K562 (cell line): Measurements from ENCODE around the gene UBE2D2. TPM values are rescaled to one million over a fixed set of nuclear protein-coding genes. Genes with fewer than 3 reads are reported as not detected.

ENCODE experiments used
- ARHGAP35 ChIP-seq: fragments of 450-650 bp; IDR thresholded peaks from 2 replicates; pipeline ENCODE4 v1.6.1; 2018; ENCODE audit not compliant: partially characterized antibody
- CTBP1 ChIP-seq: fragments of 450-650 bp; IDR thresholded peaks from 2 replicates; pipeline ENCODE4 v1.6.1; 2016; ENCODE audit warnings: borderline replicate concordance
- ESRRB ChIP-seq: fragments of 250-450 bp; sonication (Bioruptor Pico); IDR thresholded peaks from 2 replicates; pipeline ENCODE4 v1.5.0; 2020; ENCODE audit warnings: mild to moderate bottlenecking, moderate library complexity, borderline replicate concordance
- FUS ChIP-seq: fragments of 200-400 bp; formaldehyde crosslinking; optimal IDR thresholded peaks from 2 replicates; pipeline ENCODE3; 2017; ENCODE audit warnings: low read depth, low read length
- KDM2B ChIP-seq: fragments of 250-450 bp; sonication (Bioruptor Pico); IDR thresholded peaks from 2 replicates; pipeline ENCODE4 v1.8.0; 2021; ENCODE audit warnings: mild to moderate bottlenecking, moderate library complexity
- PHF8 ChIP-seq: fragments of 200-600 bp; sonication (generic); IDR thresholded peaks from 2 replicates; pipeline ENCODE4 v1.6.1; 2012; ENCODE audit warnings: mixed run types, mild to moderate bottlenecking, inconsistent platforms, low read length, moderate library complexity, borderline replicate concordance
- POLR2AphosphoS5 ChIP-seq: IDR thresholded peaks from 2 replicates; pipeline ENCODE4 v1.6.1; 2011; ENCODE audit warnings: mild to moderate bottlenecking, low read depth, low read length, moderate library complexity; ENCODE audit not compliant: control insufficient read depth, insufficient read depth
- PRMT5 ChIP-seq: sonication (generic); formaldehyde crosslinking; IDR thresholded peaks from 2 replicates; pipeline ENCODE4 v1.5.0; 2020; ENCODE audit warnings: missing genetic modification reagents
- RUNX1 ChIP-seq: sonication (generic); IDR thresholded peaks from 2 replicates; pipeline ENCODE4 v1.6.1; 2016; ENCODE audit warnings: antibody characterized with exemption, low read depth
- SAP30 ChIP-seq: fragments of 200-600 bp; sonication (generic); IDR thresholded peaks from 2 replicates; pipeline ENCODE4 v1.6.1; 2012; ENCODE audit warnings: borderline replicate concordance, low read depth, mild to moderate bottlenecking, moderate library complexity, low read length, control low read depth, inconsistent platforms; ENCODE audit not compliant: insufficient read depth, poor library complexity, severe bottlenecking
- ZFP1 ChIP-seq: fragments of 450-650 bp; formaldehyde crosslinking; IDR thresholded peaks from 2 replicates; pipeline ENCODE4 v1.4.0; 2020; ENCODE audit warnings: mild to moderate bottlenecking, mixed read lengths
- ZNF224 ChIP-seq: sonication (generic); formaldehyde crosslinking; IDR thresholded peaks from 2 replicates; pipeline ENCODE4 v1.8.0; 2022; ENCODE audit warnings: mild to moderate bottlenecking, missing genetic modification reagents
- ZNF407 ChIP-seq: fragments of 450-650 bp; IDR thresholded peaks from 2 replicates; pipeline ENCODE4 v1.6.1; 2016; ENCODE audit warnings: low read depth
- ZNF444 ChIP-seq: fragments of 250-450 bp; sonication (Bioruptor Pico); IDR thresholded peaks from 2 replicates; pipeline ENCODE4 v1.4.0; 2020; ENCODE audit warnings: mild to moderate bottlenecking, moderate library complexity
- ZNF518B ChIP-seq: fragments of 250-450 bp; sonication (Bioruptor Pico); IDR thresholded peaks from 2 replicates; pipeline ENCODE4 v1.5.0; 2021; ENCODE audit warnings: mild to moderate bottlenecking, moderate library complexity
- ZNF561 ChIP-seq: fragments of 450-650 bp; formaldehyde crosslinking; conservative IDR thresholded peaks from 2 replicates; pipeline ENCODE4 v1.4.0; 2020; ENCODE audit warnings: mild to moderate bottlenecking, moderate library complexity
- polyA plus RNA-seq, 8 experiments: library from polyadenylated mRNA; depleted of rRNA in 4 of 8; stranded (reverse) in 5 of 8; unstranded in 3 of 8; fragments of >200 nt; fragmentation: Nextera tagmentation in 2 of 8; fragmentation: Illumina TruSeq in 1 of 8; extraction: Ambion mirVana in 2 of 8; extraction: Trizol in 1 of 8; gene quantifications; 2 replicates each; pipeline versions ENCODE4 v1.2.1 to v1.2.3, GENCODE V29; 2011 to 2014; ENCODE audit warnings: inconsistent platforms in 1 of 8, missing spikeins in 1 of 8
- total RNA-seq, 7 experiments: library from RNA; depleted of rRNA in 6 of 7; stranded (reverse); fragments of >200 nt in 6 of 7; fragmentation: Illumina TruSeq in 2 of 7; extraction: Trizol in 2 of 7; gene quantifications; 2 replicates each; pipeline versions ENCODE4 v1.2.1 to v1.2.3, GENCODE V29; 2011 to 2021; ENCODE audit warnings: low replicate concordance in 1 of 7

Gene UBE2D2
- total and polyA plus RNA-seq, 9 of the 15 experiments (the other 6 are each of a cell fraction or from before 2014, with no cell fraction given), result 53.6 to 198 (median 122) TPM

- TF ChIP-seq ESRRB (CRISPR knock-in tag) (no peak), RUNX1 (no peak), ZNF224 (CRISPR knock-in tag) (no peak), ZNF407 (no peak), SAP30 (no peak), PHF8 (no peak; the same call in 1 of the 2 replicates), ZNF518B (CRISPR knock-in tag) (no peak), ZNF561 (CRISPR knock-in tag) (no peak), ZFP1 (no peak), KDM2B (CRISPR knock-in tag) (no peak; the same call in 1 of the 2 replicates), ZNF444 (CRISPR knock-in tag) (no peak), POLR2AphosphoS5 (no peak), CTBP1 (peak; percentile 91), FUS (no peak), ARHGAP35 (no peak), PRMT5 (CRISPR knock-in tag) (no peak)
Measured at GRCh38 chr5:139660923-139661814, 100.0 kb downstream of the UBE2D2 start (continued).
